AG09319 (cell line): ENCODE results near the gene C10orf105.

ENCODE experiments used
- DNase-seq: peaks from one replicate; pipeline ENCODE4 v3.0.0-alpha.2; 2010; ENCODE audit warnings: low read depth; ENCODE audit errors: extremely low read depth
- CTCF ChIP-seq: IDR thresholded peaks from 2 replicates; pipeline ENCODE4 v1.5.1; 2011; ENCODE audit warnings: low read depth, mild to moderate bottlenecking, inconsistent platforms, low read length, moderate library complexity

Gene C10orf105

GRCh38 chr10:71719464-71720201 is at the start of gene C10orf105:
TSS of gene C10orf105 (minus strand) at chr10:71719778. CDS start at chr10:71716337, 3,441 bp downstream.
- no peak for TF ChIP-seq CTCF
- no peak for DNase-seq

- TF ChIP-seq CTCF: no peak
- DNase-seq: no peak
Observed at GRCh38 chr10:71767420-71768035, 48.0 kb upstream of the C10orf105 start.

GRCh38 chr10:71766717-71767419 is 47.3 kb upstream of the C10orf105 start:
- DNase-seq: peak; percentile 90

GRCh38 chr10:71765906-71766716 is 46.5 kb upstream of the C10orf105 start:
- no peak for TF ChIP-seq CTCF
- no peak for DNase-seq

More at GRCh38 chr10:71766717-71767419, 47.3 kb upstream of the C10orf105 start:
- TF ChIP-seq CTCF: no peak

GRCh38 chr10:71765176-71765904 is 45.8 kb upstream of the C10orf105 start:
- TF ChIP-seq CTCF: no peak
- no peak for DNase-seq

- TF ChIP-seq CTCF: no peak
- DNase-seq: no peak
Observed at GRCh38 chr10:71763352-71764127, 44.0 kb upstream of the C10orf105 start.
